ENCODE data around the gene AKAP6.

Gene AKAP6

DNA sequence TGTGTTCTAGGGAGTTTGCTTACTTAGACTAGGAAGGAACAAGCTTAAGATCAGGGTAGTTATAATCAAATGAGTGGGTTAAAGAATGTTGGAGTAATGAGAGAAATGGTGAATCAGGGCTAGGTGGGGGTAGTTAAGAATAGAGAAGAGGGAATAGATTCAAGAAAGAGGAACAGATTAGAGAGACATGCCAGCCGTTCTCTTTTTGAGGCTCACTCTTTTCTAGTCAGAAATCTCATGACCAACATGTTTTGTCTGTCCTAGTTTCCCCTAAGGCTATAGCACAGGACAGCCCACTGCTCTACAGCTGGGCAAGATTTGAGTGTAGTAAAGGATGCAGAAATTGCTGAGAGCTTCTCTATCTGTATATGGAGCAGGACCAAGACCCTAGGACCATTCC is 258.4 kb downstream of the AKAP6 start:
- DNase-seq (ENCODE audit: low read depth): no peak

DNA sequence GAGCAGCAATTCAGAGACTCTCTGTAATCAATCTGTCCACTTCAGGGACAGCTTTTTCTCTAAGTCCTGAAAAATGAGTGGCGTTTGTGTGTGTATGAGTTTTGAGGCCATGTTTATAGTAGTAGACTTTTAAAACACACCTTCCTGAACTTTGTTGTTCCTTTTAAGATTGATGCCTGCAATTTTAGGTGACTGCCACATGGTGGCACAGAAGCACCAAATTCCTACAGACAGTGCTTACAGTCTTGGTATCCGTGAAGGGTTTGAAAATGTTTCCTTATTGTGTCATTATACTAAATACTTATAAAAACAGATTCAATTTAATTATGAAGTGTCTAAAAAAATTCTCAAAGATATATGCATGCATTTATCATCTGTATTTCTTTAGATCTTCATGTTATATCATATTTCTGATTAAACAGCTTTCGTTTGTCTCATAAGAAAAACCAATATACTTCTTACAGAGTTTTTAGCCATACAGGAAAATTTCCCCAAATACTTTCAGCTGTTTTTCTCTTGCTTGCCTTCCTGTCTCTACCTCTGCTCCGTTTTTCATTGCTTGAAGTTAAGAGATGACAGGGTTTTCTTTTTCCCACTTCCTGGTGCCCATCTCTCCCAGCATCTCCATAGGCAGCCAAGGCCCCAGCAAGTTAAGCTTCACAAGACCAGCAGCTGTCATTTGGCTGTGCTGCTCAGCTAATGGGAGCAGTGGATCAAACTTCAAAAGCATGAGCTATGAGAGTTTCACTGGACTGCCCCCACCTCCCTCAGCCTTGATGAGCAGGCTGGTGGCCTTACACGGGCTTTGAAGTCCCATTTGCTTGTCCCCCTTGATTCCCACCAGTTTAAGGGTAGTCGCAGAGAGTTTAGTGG is 259.6 kb downstream of the AKAP6 start:
- no peak for DNase-seq (ENCODE audit: low read depth)

DNA sequence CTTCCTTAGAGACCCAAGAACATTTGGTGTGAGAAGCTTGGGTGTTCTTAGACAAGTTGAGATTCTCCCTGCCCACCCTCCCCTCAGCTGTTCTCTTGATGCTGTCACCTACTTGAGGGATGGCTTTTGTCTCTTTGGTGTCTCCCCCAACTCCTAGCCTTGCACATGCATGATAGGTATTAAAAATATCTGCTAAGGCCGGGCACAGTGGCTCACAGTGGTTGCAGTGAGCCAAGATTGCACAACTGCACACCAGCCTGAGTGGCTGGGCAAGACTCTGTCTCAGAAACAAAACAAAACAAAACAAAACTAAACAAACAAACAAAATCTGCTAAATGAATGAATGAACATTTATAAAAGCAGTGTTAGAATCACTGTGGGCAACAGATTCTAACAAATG is 261.1 kb downstream of the AKAP6 start:
- no peak for DNase-seq (ENCODE audit: low read depth)

- no peak for DNase-seq (ENCODE audit: low read depth)
Measured at GRCh38 chr14:32593290-32593942, 264.3 kb downstream of the AKAP6 start.

DNA sequence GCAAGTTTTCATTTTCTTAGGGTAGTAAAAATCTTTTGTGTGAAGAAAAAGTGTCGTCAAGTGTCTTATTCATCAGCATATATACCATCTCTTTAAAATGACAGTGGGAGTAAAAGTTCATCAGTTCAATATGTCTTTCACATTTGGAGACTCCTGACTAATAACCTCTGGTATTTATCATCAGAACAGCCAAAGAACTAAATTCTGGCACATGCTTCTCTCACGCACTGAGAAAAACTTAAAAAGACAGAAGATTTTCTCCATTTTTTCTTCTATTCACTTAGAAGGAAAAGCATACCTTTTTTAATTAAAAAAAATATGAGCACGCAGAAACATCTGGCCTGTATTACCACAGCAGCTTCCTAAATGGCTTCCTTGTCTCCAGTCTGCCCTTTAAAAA is 265.7 kb downstream of the AKAP6 start:
- no peak for DNase-seq (ENCODE audit: low read depth)

DNA sequence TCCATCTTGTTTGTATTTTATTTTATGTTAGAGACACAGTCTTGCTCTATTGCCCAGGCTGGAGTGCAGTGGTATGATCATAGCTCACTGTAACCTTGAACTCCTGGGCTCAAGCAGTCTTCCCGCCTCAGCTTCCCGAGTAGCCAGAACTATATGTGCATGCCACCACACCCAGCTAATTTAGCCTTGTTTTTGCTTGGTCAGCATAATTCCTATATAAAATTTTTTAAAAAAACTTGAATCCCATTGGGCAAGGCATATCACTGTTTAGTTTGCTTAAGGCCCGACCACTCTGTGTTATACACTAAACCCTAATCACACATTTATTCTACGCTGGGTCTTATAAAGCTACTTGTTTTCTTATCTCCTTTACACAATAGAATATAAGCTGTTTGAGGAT is 266.4 kb downstream of the AKAP6 start:
- no peak for DNase-seq (ENCODE audit: low read depth)

DNA sequence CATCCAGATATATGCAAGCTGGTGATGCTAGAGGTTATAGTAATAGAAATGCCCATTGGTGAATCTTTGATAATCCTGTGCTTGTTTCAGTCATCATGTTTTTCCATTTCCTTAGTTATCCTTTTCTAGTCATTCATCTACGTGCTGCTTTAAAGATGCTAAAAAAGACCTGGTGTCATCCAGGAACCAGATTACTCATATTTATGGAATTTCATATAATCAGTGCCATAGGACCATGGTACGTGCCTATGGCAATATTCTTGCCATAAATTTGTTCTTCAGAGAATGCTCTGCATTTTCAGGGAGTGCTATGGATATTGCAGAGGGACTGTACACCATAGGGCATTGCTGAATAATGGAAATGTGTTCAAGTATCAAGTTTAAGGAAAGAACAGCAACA is 267.3 kb downstream of the AKAP6 start:
- no peak for DNase-seq (ENCODE audit: low read depth)

DNA sequence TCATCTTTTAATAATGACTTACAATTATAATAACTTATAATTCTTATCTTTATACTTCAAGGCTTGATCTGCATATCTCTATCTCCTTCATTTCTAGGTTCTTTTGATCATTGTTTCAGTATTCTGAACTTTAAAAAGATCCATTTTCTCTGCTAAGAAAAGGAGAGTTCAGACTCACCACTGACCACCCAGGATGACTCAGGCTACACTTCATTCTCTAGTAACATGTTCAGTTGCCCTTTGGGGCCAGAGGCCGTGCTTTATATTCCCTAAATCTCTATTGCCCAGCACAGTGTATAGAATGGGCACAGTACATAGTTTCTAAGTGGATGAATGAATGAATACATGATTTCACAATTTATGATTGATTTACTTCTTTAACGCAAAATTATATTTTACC is 268.7 kb downstream of the AKAP6 start:
- no peak for DNase-seq (ENCODE audit: low read depth)

- DNase-seq (ENCODE audit: low read depth): no peak
Measured at GRCh38 chr14:32601069-32601468, 272.0 kb downstream of the AKAP6 start.

GRCh38 chr14:32601906-32602305 is 272.8 kb downstream of the AKAP6 start:
- DNase-seq (ENCODE audit: low read depth): no peak

DNA sequence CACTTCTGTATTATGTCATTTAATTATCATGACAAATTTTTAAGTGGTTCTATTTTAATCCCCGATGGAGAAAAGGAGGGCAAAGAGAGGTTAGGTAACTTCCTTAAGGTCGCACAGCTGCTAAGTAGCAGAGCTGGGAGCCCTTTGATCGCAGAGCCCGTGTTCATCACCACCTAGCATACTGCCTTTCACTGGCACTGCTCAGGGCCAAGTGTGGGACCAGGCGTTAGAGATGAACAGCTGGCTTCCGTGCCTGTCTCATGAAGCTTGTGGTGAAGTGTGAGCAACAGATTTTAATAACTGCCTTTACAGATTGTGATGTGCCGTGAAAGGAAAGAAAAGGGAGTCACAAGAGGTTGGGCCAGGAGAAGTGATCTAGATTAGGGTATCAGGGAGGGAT is 273.6 kb downstream of the AKAP6 start:
- no peak for DNase-seq (ENCODE audit: low read depth)

DNA sequence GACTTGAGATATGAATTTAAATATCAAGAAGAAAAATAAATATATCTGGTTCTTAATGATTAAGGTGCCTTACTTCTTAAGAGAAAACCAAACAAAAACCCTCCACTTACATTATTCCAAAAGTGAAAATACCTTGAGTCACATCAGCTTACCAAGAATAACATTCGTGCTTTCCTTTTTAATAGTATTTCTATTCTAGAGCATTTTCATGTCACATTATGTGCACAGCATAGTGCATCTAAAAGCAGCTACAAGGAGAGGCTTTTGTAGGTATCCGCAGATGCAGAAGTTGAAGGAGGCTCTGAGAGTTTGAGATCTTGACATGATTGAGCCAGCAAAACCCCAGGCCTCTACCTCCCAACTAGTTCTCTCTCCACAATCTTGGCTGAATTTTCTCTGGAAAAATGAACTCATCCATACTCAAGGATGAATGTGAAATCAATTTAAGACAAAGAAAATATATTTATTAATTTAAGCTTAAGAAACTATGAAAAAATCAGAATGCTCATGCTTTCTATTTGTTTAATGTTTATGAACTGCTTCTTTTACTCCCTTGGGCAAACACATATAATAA is 275.0 kb downstream of the AKAP6 start:
- no peak for DNase-seq (ENCODE audit: low read depth)

DNA sequence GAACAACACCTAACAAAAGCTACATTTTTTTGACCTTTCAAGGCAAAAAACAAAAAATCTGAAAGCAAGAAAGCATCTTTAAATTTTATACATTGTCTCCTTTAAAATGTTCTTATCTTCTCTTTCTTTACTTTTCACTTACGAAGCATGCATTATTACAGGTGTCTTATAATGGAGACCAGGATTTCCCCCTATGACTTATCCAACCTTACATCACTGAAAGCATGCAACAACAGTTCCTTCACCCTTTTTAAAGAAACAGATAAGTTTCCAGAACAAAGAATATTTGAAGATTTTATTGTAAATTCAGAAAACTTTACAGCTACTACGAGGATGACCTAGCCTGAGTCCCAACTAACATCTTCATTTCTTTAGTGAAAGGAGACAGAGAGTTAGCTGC is 277.2 kb downstream of the AKAP6 start:
- DNase-seq (ENCODE audit: low read depth): no peak

DNA sequence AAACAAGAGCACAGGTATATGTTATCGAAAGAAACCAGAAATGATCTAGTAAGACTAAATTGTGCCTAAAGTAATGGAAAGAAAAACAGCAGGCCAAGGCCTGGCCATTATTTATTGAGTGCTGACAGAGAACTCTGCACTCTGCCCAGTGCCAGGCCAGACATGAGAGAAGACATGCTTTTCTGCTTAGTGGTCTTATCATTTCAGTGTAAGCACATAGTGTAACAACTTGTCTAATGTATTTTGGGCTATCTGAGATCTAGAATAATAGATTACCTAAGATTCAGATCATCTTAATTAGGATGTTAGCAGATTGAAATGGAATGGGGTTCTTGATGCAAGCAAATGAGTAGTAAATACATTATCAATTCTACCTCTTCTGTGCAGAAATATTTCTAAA is 278.3 kb downstream of the AKAP6 start:
- DNase-seq (ENCODE audit: low read depth): no peak

DNA sequence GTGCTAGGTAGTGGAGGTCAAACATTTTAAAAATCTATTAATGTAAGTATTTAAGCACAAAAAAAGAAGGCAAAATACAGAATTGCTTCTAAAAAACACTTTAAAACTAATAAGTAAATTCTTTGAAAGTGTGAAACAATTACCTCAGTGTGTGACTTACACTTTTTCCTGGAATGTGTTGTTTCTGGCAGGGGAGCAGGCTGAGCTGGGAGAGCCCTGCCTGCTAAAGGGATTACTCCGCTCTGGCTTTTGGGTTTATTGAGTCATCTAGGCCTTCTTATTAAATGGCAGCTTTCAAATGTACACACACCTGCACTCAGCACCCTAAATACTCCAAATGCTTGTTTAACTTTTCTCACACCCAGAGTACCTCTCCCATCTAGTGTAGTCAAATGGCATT is 279.8 kb downstream of the AKAP6 start:
- DNase-seq (ENCODE audit: low read depth): no peak

DNA sequence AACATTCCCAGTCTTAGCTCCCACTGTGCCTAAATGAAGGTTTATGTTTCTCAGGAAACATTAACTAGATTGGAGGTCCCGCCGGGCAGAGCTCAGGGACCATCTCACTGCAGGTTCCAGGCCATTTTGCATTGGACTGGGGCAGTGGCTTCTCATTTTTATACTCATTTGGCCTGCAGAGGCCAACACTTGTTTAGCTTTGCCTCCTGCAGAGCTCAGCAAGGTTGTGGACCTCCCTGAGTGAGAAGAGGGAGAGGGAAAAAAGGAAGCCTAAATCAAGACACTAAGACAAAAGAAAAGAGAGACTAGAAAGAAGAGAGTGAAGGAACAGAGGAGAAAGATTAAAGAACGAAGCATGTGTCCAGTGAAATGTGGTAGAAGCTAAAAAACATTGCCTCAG is 280.3 kb downstream of the AKAP6 start:
- no peak for DNase-seq (ENCODE audit: low read depth)

DNA sequence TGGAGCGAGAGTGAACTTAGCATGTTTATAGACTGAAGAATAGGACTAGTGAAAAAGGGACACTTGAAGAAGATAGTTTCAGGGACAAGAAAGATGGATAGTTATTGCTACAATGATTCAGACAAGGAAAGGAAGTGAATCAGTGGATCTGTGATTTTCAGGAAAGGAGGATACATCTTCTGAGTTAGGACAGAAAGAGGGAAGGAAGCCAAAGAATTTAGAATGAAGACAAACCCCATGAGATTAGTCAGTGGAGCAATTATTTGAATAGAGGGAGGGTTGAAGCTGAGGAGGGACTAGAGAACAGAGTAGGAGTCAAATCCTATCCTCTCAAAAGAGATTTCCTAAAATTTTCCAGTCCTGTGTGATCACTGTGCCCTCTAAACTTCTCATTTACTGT is 282.7 kb downstream of the AKAP6 start:
- DNase-seq (ENCODE audit: low read depth): no peak

GRCh38 chr14:32618991-32619390 is 289.9 kb downstream of the AKAP6 start:
- DNase-seq (ENCODE audit: low read depth): no peak

GRCh38 chr14:32620303-32620702 is 291.2 kb downstream of the AKAP6 start:
- no peak for DNase-seq (ENCODE audit: low read depth)

GRCh38 chr14:32620724-32621123 is 291.6 kb downstream of the AKAP6 start:
- DNase-seq (ENCODE audit: low read depth): no peak

DNA sequence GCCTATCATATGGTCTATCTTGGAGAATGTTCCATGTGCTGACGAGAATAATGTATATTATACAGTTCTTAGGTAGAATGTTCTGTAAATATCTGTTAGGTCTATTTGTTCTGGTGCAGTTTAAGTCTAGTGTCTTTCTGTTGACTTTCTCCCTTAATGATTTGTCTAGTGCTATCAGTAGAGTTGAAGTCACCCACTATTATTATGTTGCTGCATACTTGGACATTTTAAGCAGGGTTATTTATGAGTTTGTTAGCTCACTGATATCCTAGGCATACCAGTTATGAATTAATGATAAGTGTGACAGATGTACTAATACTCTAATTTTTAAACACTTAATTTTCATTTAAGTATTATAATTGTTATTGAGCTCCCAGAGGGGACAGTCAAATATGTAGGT is 292.5 kb downstream of the AKAP6 start:
- DNase-seq (ENCODE audit: low read depth): no peak

DNA sequence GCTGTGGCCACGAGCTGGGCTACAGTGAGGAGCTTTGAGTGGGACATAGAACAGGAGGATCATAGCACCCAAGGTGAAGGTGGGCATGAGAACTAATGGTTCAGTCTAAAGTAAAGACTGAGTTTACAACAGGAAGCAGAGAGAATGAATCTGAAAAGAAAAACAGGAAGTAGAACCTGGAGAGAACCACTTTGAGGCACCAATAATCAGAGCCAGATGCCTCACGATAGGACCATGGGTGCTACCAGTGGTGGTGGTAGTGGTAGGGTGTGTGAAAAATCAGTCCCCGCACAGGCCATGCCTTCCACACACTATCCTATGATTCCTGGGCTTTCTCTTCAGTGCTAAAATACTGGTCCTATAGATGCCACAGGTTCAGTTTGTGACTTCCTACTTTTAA is 293.6 kb downstream of the AKAP6 start:
- no peak for DNase-seq (ENCODE audit: low read depth)
